Uterus (tissue), 2 donors: ENCODE data around the gene MYCN.

ENCODE experiments used
- CTCF ChIP-seq, 4 experiments: fragments of 200-600 bp in 2 of 4; fragments of 450-650 bp in 2 of 4; sonication (generic) in 2 of 4; IDR thresholded peaks; one replicate each; pipeline ENCODE4 v1.5.1; 2016 to 2019; ENCODE audit warnings: antibody characterized with exemption in 4 of 4, mild to moderate bottlenecking in 2 of 4, moderate library complexity in 1 of 4
- POLR2A ChIP-seq, 2 donors: fragments of 450-650 bp; IDR thresholded peaks; one replicate each; pipeline ENCODE4 v1.6.1; 2016; ENCODE audit warnings: antibody characterized with exemption in 2 of 2, mild to moderate bottlenecking in 1 of 2, moderate library complexity in 1 of 2

- no peak for TF ChIP-seq CTCF (IDR thresholded peaks at IDR 0.05)
- TF ChIP-seq POLR2A (IDR thresholded peaks at IDR 0.05): no peak
Measured at GRCh38 chr2:15980605-15981098, 40.3 kb downstream of the MYCN start.
